ENCODE data around the gene TRAK2.

DNA sequence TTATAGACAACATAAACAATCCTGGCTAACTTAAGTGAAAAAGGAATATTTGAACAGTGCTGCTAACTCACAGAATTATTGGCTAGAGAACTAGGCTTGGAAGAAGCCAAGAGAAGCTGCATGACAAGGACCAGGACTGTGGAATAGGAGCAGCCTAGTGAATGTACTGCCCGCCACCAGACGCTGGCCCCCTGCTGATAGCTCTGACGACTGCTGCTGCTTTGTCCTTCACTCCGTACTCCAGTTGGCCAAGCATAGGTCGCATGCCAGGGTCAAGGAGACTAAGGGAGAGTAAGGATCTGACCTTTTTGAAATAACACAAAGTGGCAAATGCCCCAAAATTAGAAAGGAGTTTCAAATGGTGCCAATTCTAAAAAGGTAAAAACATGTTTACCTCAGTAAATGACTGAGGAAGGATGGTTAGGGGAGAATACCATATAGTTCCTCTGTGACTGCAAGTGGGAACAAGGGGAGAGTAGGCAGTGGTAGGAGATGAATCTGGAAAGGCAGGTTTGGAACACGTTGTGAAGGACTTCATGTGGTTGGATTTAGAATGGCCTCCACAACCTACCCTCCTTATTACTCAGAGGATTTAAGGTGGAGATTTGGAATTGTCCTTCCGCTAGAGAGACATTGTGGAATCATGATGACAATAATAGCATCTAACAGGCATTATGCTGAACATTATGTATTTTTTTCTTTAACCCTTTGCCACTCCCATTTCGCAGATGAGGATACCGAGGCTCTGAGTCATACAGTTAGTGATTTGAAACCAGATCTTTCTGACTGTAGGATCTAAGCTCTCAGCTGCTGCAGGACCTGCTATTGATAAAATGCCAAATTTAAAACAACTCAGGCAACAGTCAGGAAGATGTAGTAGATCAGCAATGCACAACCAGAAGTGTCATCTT, 19.8 kb upstream of the TRAK2 start:
- no peak for TF ChIP-seq EP300 (conservative IDR thresholded peaks at IDR 0.05; ENCODE audit: poor library complexity, severe bottlenecking)
- TF ChIP-seq, protein P1, sequence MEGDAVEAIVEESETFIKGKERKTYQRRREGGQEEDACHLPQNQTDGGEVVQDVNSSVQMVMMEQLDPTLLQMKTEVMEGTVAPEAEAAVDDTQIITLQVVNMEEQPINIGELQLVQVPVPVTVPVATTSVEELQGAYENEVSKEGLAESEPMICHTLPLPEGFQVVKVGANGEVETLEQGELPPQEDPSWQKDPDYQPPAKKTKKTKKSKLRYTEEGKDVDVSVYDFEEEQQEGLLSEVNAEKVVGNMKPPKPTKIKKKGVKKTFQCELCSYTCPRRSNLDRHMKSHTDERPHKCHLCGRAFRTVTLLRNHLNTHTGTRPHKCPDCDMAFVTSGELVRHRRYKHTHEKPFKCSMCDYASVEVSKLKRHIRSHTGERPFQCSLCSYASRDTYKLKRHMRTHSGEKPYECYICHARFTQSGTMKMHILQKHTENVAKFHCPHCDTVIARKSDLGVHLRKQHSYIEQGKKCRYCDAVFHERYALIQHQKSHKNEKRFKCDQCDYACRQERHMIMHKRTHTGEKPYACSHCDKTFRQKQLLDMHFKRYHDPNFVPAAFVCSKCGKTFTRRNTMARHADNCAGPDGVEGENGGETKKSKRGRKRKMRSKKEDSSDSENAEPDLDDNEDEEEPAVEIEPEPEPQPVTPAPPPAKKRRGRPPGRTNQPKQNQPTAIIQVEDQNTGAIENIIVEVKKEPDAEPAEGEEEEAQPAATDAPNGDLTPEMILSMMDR (IDR thresholded peaks at IDR 0.05; ENCODE audit: poor library complexity, severe bottlenecking) = no peak
- TF ChIP-seq POLR2AphosphoS5 (IDR thresholded peaks at IDR 0.05) = no peak
- TF ChIP-seq EZH2 (IDR thresholded peaks at IDR 0.05; ENCODE audit: borderline replicate concordance, insufficient read depth, low read length, poor library complexity, severe bottlenecking) = no peak
- no peak for TF ChIP-seq TAF1 (IDR thresholded peaks at IDR 0.05; ENCODE audit: low read depth)
- TF ChIP-seq SMC3 (conservative IDR thresholded peaks at IDR 0.05; ENCODE audit: poor library complexity) = no peak
- TF ChIP-seq RAD21 (conservative IDR thresholded peaks at IDR 0.05) = no peak
- TF ChIP-seq REST (IDR thresholded peaks at IDR 0.05; ENCODE audit: borderline replicate concordance) = no peak
